Renal cortical epithelial cell (primary cell): Measurements from ENCODE around the gene NOSIP. TPM values are rescaled to one million over a fixed set of nuclear protein-coding genes. Genes with fewer than 3 reads are reported as not detected.

Experiments
- DNase-seq: peaks from one replicate; pipeline ENCODE4 v3.0.0-alpha.2; 2011; ENCODE audit warnings: low read depth
- total RNA-seq: library from RNA; depleted of rRNA; stranded (reverse); fragments of >200 nt; gene quantifications from 2 replicates; pipeline ENCODE4 v1.2.3, GENCODE V29; 2014

NOSIP gene
- total RNA-seq, 1 donor from 2014 or later = 37.9 TPM

DNA sequence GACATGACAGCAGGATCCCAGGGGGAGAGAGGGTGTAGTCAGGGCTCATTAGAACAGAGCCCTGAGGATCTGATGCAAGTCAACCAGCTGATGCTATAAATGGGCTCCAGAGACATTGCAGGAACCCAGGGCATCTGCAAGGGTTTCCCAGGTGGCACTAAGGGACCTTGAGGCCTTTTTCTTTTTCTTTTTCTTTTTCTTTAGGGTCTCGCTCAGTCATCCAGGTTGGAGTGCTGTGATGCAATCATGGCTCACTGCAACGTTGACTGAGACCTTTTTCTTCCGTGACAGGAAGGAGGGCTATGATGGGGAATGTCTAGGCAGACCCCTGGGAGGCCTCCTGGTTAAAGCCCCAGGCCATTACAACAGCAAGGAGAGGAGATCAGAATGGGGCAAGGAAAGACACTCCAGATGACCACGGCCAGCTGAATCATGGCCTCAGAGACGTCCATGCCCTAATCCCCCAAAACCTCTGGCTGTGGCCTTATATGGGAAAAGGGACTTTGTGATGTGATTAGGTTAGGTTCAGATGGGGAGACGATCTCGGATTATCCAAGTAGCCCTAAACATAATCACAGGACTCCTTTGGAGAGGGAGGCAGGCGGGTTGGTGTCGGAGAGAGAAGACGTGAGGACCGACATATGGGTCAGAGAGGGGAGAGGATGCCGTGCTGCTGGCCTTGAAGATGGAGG lies 72.4 kb downstream of the NOSIP start:
- DNase-seq = no peak

DNA sequence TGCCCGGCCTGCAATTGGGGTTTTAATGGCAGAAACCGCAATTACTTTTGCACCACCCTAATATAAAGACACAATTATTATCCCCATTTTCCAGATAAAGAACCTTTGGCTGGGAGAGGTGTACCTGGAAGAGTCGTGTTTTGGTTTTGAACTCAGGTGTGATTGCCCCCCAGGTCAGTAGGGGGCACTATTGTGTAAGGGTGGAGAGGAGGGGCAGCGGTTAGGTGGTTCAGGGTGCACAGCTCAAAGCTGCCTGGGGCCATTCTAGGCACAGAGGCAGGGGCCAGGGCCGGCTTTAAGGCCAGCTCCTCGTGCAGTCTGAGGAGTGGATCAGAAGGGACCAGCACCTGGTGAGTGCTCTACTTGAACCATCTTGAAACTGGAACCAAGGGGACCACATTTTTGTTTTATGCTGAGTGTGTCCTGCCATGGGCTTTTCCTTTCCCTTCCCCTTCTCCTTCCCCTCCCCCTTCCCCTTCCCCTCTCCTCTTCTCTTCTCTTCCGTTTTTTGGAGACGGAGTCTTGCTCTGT lies 73.7 kb downstream of the NOSIP start:
- DNase-seq = peak; percentile 34

Other genes with a start within 250 kb of the NOSIP start
- not detected in 2 replicates for gene CD37, start 245.2 kb downstream of the NOSIP start, total RNA-seq
- 28.0 and 34.2 TPM in 2 replicates for gene TEAD2, start 218.1 kb downstream of the NOSIP start, total RNA-seq
- 0.17 and 0.35 TPM in 2 replicates for gene DKKL1, start 216.7 kb downstream of the NOSIP start, total RNA-seq
- gene KASH5, start 192.3 kb downstream of the NOSIP start, total RNA-seq = not detected in 2 replicates
- gene PTH2, start 157.1 kb downstream of the NOSIP start, total RNA-seq = not detected in 2 replicates
- not detected in 2 replicates for gene GFY, start 155.2 kb downstream of the NOSIP start, total RNA-seq
- 0.15 TPM in 1 of 2 replicates, not detected in the other for gene SLC17A7, start 139.0 kb downstream of the NOSIP start, total RNA-seq
- gene PIH1D1, start 128.7 kb downstream of the NOSIP start, total RNA-seq = 120 and 197 TPM in 2 replicates
- gene ALDH16A1, start 127.3 kb downstream of the NOSIP start, total RNA-seq = 30.5 and 64.1 TPM in 2 replicates
- 1.3 and 1.7 TPM in 2 replicates for gene FLT3LG, start 106.3 kb downstream of the NOSIP start, total RNA-seq
- gene RPL13A, start 92.9 kb downstream of the NOSIP start, total RNA-seq = 962 and 2,738 TPM in 2 replicates
- gene RPS11, start 84.1 kb downstream of the NOSIP start, total RNA-seq = 2,210 and 4,384 TPM in 2 replicates
- gene FCGRT, start 67.9 kb downstream of the NOSIP start, total RNA-seq = 23.4 and 47.7 TPM in 2 replicates
- gene RCN3, start 52.6 kb downstream of the NOSIP start, total RNA-seq = 0.75 and 1.6 TPM in 2 replicates
- gene PRRG2, start 760 bp upstream of the NOSIP start, total RNA-seq = 4.2 and 7.2 TPM in 2 replicates
- 0.87 and 8.7 TPM in 2 replicates for gene PRR12, start 10.6 kb upstream of the NOSIP start, total RNA-seq
- 32.5 and 40.5 TPM in 2 replicates for gene RRAS, start 59.6 kb upstream of the NOSIP start, total RNA-seq
- gene SCAF1, start 61.7 kb upstream of the NOSIP start, total RNA-seq = 12.5 and 50.9 TPM in 2 replicates
- gene IRF3, start 85.3 kb upstream of the NOSIP start, total RNA-seq = 68.4 and 89.3 TPM in 2 replicates
- gene BCL2L12, start 85.4 kb upstream of the NOSIP start, total RNA-seq = 1.9 and 5.9 TPM in 2 replicates
- 205 and 483 TPM in 2 replicates for gene PRMT1, start 96.7 kb upstream of the NOSIP start, total RNA-seq
- gene ADM5, start 109.0 kb upstream of the NOSIP start, total RNA-seq = 0.35 TPM in 2 replicates
- gene CPT1C, start 110.6 kb upstream of the NOSIP start, total RNA-seq = 1.9 and 2.5 TPM in 2 replicates
- not detected in 2 replicates for gene TSKS, start 182.8 kb upstream of the NOSIP start, total RNA-seq
- 43.2 and 98.0 TPM in 2 replicates for gene AP2A1, start 186.4 kb upstream of the NOSIP start, total RNA-seq
- 13.4 and 24.2 TPM in 2 replicates for gene FUZ, start 232.7 kb upstream of the NOSIP start, total RNA-seq
- gene MED25, start 237.7 kb upstream of the NOSIP start, total RNA-seq = 18.8 and 66.7 TPM in 2 replicates